Measurements from ENCODE around the gene MGRN1.
A peak's percentile ranks its signal among the peaks of the same experiment; 100 is the strongest.

The MGRN1 gene

GRCh38 chr16:4604401-4604800, 20.2 kb upstream of the MGRN1 start:
- DNase-seq (ENCODE audit: low read depth, low spot score): no peak

- no peak for DNase-seq (ENCODE audit: low read depth, low spot score)
Observed at GRCh38 chr16:4606354-4606753, 18.3 kb upstream of the MGRN1 start.

- no peak for DNase-seq (ENCODE audit: low read depth, low spot score)
Observed at GRCh38 chr16:4607841-4608703, 16.6 kb upstream of the MGRN1 start.

GRCh38 chr16:4608704-4608980, 16.0 kb upstream of the MGRN1 start:
- no peak for DNase-seq (ENCODE audit: low read depth, low spot score)

GRCh38 chr16:4609200-4610010, 15.2 kb upstream of the MGRN1 start:
- no peak for DNase-seq (ENCODE audit: low read depth, low spot score)

GRCh38 chr16:4610011-4611005, 14.3 kb upstream of the MGRN1 start:
- no peak for DNase-seq (ENCODE audit: low read depth, low spot score)

GRCh38 chr16:4611337-4612021, 13.1 kb upstream of the MGRN1 start:
- no peak for DNase-seq (ENCODE audit: low read depth, low spot score)

GRCh38 chr16:4612474-4612931, 12.1 kb upstream of the MGRN1 start:
- DNase-seq (ENCODE audit: low read depth, low spot score): no peak

GRCh38 chr16:4612977-4613635, 11.5 kb upstream of the MGRN1 start:
- no peak for DNase-seq (ENCODE audit: low read depth, low spot score)

GRCh38 chr16:4613636-4614570, 10.7 kb upstream of the MGRN1 start:
- peak; percentile 67 for DNase-seq (ENCODE audit: low read depth, low spot score)

GRCh38 chr16:4614571-4615383, 9.8 kb upstream of the MGRN1 start, which contains the start of gene UBALD1:
Gene UBALD1 (minus strand): TSS chr16:4614888. CDS start chr16:4614797, 91 bp downstream.
- peak; percentile 95 for DNase-seq (ENCODE audit: low read depth, low spot score)

GRCh38 chr16:4615384-4616046, 9.1 kb upstream of the MGRN1 start:
- no peak for DNase-seq (ENCODE audit: low read depth, low spot score)

GRCh38 chr16:4616047-4616811, 8.4 kb upstream of the MGRN1 start:
- DNase-seq (ENCODE audit: low read depth, low spot score): peak; percentile 100

- DNase-seq (ENCODE audit: low read depth, low spot score): no peak
Observed at GRCh38 chr16:4617880-4618279, 6.7 kb upstream of the MGRN1 start.

- no peak for DNase-seq (ENCODE audit: low read depth, low spot score)
Observed at GRCh38 chr16:4618645-4619418, 5.8 kb upstream of the MGRN1 start.

GRCh38 chr16:4623593-4623992, 1.0 kb upstream of the MGRN1 start:
- DNase-seq (ENCODE audit: low read depth, low spot score): no peak
